ENCODE data around the gene SURF2. TPM values are rescaled to one million over a fixed set of nuclear protein-coding genes. Genes with fewer than 3 reads are reported as not detected.

Gene SURF2
- total and polyA plus RNA-seq, 8 donors: 11.8 to 23.0 (median 16.3) TPM

DNA sequence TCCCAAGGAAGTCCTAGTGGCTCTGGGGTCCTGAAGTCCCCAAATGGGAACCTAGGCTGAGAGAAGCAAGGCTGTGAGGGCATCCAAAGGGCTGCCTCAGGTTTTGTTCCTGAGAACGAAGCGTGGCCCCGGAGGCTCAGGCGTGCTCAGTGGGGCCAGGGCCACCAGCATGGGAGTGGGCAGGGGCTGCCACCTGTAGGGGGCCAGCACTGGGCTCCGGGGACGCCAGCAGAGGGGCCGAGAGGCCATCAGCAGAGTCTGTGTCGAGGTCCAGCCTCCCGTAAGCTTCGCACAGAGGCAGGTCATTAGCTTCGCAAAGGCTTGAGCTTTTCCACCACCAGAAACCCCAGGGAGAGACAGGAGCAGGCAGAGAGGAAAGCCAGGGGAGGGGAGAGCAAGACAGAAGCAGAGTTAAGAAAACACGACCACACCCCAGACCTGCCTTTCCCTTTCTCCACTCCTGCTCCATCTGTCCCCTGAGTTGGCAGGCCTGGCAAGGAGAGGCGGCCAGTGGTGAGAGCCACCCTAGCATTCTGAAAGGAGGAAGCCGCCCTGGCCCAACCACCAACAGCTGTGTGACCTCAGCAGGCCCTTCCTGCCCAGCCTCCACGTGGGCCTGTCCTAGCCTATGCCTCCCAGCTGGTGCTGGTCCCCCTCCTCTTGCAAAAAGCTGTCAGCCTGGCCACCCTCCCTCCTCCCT lies 14.8 kb upstream of the SURF2 start:
- Histone ChIP-seq H3K4me3 (peak overlapping the region in 1 of 2 donors; percentile 20), H3K36me3 (peaks cover 0 to 72% of the 10 kb centered on the region in 2 donors), H3K27ac (peak overlapping the region in 1 of 2 donors; percentile 85), H3K4me1 (peaks cover 3 to 61% of the 10 kb centered on the region in 2 donors), H3K9me3 (no peaks in the 10 kb centered on the region), H3K27me3 (no peaks in the 10 kb centered on the region)
- peak in 3 of 4 donors; percentile 13 to 91 (median 80) for DNase-seq
- intact Hi-C loops (cut with DNase I): no loop called here
- ATAC-seq: peak; percentile 73
- TF ChIP-seq, protein P1, sequence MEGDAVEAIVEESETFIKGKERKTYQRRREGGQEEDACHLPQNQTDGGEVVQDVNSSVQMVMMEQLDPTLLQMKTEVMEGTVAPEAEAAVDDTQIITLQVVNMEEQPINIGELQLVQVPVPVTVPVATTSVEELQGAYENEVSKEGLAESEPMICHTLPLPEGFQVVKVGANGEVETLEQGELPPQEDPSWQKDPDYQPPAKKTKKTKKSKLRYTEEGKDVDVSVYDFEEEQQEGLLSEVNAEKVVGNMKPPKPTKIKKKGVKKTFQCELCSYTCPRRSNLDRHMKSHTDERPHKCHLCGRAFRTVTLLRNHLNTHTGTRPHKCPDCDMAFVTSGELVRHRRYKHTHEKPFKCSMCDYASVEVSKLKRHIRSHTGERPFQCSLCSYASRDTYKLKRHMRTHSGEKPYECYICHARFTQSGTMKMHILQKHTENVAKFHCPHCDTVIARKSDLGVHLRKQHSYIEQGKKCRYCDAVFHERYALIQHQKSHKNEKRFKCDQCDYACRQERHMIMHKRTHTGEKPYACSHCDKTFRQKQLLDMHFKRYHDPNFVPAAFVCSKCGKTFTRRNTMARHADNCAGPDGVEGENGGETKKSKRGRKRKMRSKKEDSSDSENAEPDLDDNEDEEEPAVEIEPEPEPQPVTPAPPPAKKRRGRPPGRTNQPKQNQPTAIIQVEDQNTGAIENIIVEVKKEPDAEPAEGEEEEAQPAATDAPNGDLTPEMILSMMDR (IDR thresholded peaks at IDR 0.05): no peak

- intact Hi-C loops (cut with DNase I): no loop called here
- DNase-seq (peak in 1 of 4 donors; percentile 56), ATAC-seq (no peak)
- Histone ChIP-seq H3K36me3 (peaks cover 0 to 72% of the 10 kb centered on the region in 2 donors), H3K4me1 (peaks cover 0 to 61% of the 10 kb centered on the region in 2 donors), H3K9me3 (no peaks in the 10 kb centered on the region), H3K27me3 (no peaks in the 10 kb centered on the region), H3K27ac (peak overlapping the region in 1 of 2 donors; percentile 85), H3K4me3 (peak overlapping the region in 1 of 2 donors; percentile 20)
- TF ChIP-seq, protein P1 (IDR thresholded peaks at IDR 0.05): no peak
Measured at GRCh38 chr9:133342069-133342406, 14.3 kb upstream of the SURF2 start.

DNA sequence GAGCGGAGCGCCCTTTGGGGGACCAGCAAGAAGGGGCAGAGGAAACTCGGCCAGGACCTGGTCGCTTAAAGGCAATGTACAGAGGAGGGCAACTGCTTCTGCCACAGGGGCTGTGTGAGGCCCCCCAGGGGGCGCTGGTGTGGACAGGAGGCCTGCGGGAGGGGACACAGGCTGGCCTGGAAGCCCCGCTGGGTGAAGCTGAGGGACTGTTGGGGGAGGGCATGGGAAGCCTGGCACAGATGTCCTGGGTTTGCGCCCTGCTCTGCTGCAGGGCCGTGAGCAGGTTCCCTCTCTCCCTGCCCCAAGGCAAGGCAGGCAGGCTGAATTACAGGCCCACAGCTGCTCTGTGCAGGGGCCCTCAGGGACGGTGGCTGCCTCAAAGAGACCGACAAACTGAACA lies 13.8 kb upstream of the SURF2 start:
- Histone ChIP-seq H3K36me3 (peaks cover 0 to 72% of the 10 kb centered on the region in 2 donors), H3K27me3 (no peaks in the 10 kb centered on the region), H3K9me3 (no peaks in the 10 kb centered on the region), H3K27ac (peak overlapping the region in 1 of 2 donors; percentile 85), H3K4me3 (no peak overlapping the region), H3K4me1 (peaks cover 0 to 59% of the 10 kb centered on the region in 2 donors)
- intact Hi-C loops (cut with DNase I): no loop called here
- TF ChIP-seq, protein P1 (IDR thresholded peaks at IDR 0.05): no peak
- DNase-seq (peak in 1 of 4 donors; percentile 72), ATAC-seq (no peak)

- intact Hi-C loops (cut with DNase I): no loop called here
- no peak overlapping the region for H3K27ac ChIP-seq
- H3K27me3 ChIP-seq: no peaks in the 10 kb centered on the region
- TF ChIP-seq, protein P1 (IDR thresholded peaks at IDR 0.05): no peak
- H3K4me1 ChIP-seq: peaks cover 5 to 61% of the 10 kb centered on the region in 2 donors
- no peak for ATAC-seq
- H3K9me3 ChIP-seq: no peaks in the 10 kb centered on the region
- H3K4me3 ChIP-seq: no peak overlapping the region
- DNase-seq: peak in 1 of 4 donors; percentile 54
- peaks cover 0 to 73% of the 10 kb centered on the region in 2 donors for H3K36me3 ChIP-seq
Measured at GRCh38 chr9:133344071-133344470, 12.3 kb upstream of the SURF2 start.

DNA sequence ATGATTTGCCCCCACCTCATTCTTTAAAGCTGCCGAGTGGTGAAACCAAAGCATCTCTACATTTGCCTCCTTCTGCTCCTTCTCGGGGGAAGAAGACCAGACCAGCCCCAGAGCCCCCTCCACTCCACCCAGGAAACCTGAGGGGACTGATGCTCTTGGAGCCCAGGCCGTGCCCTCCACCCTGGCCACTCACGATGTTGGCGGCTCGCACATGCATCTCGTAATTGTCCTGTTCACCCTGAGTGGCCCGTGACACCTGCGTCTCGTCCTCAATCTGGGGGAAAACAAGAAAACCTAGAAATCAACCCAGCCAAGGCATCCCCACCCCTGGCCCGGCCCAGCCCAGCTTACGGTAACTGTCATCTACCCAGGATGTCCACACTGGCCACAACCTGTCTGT lies 11.4 kb upstream of the SURF2 start:
- H3K4me1 ChIP-seq: peaks cover 9 to 61% of the 10 kb centered on the region in 2 donors
- intact Hi-C loops (cut with DNase I): no loop called here
- TF ChIP-seq, protein P1 (IDR thresholded peaks at IDR 0.05): no peak
- no peak overlapping the region for H3K4me3 ChIP-seq
- no peak for ATAC-seq
- DNase-seq: peak in 1 of 4 donors; percentile 44
- no peak overlapping the region for H3K27ac ChIP-seq
- H3K36me3 ChIP-seq: peaks cover 0 to 73% of the 10 kb centered on the region in 2 donors
- no peaks in the 10 kb centered on the region for H3K9me3 ChIP-seq
- H3K27me3 ChIP-seq: no peaks in the 10 kb centered on the region

All from left lung (tissue), 10 donors.